Effector memory CD8-positive, alpha-beta T cell (primary cell): Measurements from ENCODE around the gene SH3BP4.
"Not testable (repeated sequence)": the region's sequence is repeated elsewhere in the genome, so short reads cannot be mapped to it uniquely, and the experiment has no call there.

Source experiments
- ATAC-seq: fragments of 150-1000 bp; cut with Tn5 transposase; replicated peaks from 2 replicates; pipeline ENCODE4 v1.10.0; 2021; ENCODE audit warnings: mild to moderate bottlenecking, moderate library complexity
- DNase-seq, 3 experiments: peaks; one replicate each; pipeline ENCODE4 v3.0.0; 2021
- H3K27ac Mint-ChIP-seq, 2 donors: one replicate each; pipeline ENCODE4 v1.8.0; 2022; ENCODE audit warnings: mild to moderate bottlenecking in 2 of 2, mixed read lengths in 2 of 2, moderate library complexity in 2 of 2
- H3K27me3 Mint-ChIP-seq, 2 donors: one replicate each; pipeline ENCODE4 v1.8.0; 2022; ENCODE audit warnings: mixed read lengths in 2 of 2
- H3K36me3 Mint-ChIP-seq: one replicate; pipeline ENCODE4 v1.8.0; 2022; ENCODE audit warnings: mild to moderate bottlenecking, moderate library complexity, mixed read lengths; ENCODE audit not compliant: insufficient read depth
- H3K4me1 Mint-ChIP-seq, 2 donors: one replicate each; pipeline ENCODE4 v1.8.0; 2022; ENCODE audit warnings: low read depth in 2 of 2, mixed read lengths in 2 of 2
- H3K4me3 Mint-ChIP-seq, 2 donors: one replicate each; pipeline ENCODE4 v1.8.0; 2022; ENCODE audit warnings: mild to moderate bottlenecking in 2 of 2, mixed read lengths in 2 of 2, moderate library complexity in 2 of 2
- H3K9me3 Mint-ChIP-seq, 2 donors: one replicate each; pipeline ENCODE4 v1.8.0; 2022; ENCODE audit warnings: mixed read lengths in 2 of 2

Gene SH3BP4

DNA sequence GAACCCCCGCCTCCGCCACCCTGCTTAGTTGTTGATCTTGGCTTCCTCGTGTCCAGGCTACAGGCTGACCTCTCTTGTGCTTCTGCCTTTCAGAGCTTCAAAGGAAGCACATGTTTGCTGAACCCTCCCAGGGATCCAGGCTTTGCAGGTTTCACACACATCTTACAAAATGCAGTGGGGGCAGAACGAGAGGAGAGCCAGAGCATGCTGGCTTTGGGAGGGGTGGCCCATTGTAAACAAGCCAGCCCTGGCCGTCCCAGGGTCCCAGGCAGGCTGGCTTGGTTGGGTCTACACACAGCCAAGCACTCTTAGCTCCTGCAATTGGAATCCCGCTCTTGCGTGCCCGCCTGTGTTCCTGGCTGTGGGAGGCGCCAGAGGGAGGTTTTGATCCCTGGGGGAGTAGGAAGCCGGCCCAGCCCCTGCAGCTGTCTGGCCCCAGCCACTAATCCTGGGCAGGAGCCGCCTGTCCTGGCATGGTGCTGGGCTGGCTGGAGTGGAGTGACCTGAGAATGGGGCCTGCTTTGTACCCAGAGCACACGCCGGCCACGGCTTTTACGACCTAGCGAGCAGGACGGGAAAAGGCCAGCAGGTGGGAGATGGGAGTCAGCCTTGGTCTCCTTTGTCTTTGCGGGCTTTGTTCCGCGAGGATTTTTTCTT lies 53.9 kb downstream of the SH3BP4 start:
- H3K36me3 Mint-ChIP-seq: peaks cover 2% of the 10 kb centered on the region
- H3K27ac Mint-ChIP-seq: no peak overlapping the region
- no peak overlapping the region for H3K4me3 Mint-ChIP-seq
- DNase-seq (no peak), ATAC-seq (no peak)
- H3K9me3 Mint-ChIP-seq: no peaks in the 10 kb centered on the region
- H3K4me1 Mint-ChIP-seq: no peaks in the 10 kb centered on the region
- peaks cover 16 to 53% of the 10 kb centered on the region in 2 donors for H3K27me3 Mint-ChIP-seq

DNA sequence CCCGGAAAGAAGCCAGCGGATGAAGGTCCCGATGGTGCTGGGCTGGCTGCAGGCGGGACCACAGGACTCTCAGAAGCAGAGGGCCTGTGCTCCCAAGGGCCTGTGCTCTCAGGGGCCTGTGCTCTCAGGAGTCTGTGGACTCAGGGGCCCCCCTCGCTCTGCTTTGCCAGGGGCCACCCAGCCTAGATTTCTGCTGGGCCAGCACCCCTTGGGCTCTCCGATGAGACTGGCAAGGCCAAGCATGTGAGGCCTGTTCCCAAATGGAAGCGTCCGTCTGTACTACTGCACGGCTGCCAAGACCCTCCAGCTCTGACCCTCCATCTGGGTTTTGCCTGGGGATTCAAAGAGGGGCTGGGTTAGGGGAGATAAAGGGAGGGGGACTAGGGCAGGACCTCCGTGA lies 54.6 kb downstream of the SH3BP4 start:
- no peak overlapping the region for H3K4me3 Mint-ChIP-seq
- H3K36me3 Mint-ChIP-seq: peaks cover 2% of the 10 kb centered on the region
- peaks cover 16 to 61% of the 10 kb centered on the region in 2 donors for H3K27me3 Mint-ChIP-seq
- H3K4me1 Mint-ChIP-seq: no peaks in the 10 kb centered on the region
- H3K9me3 Mint-ChIP-seq: no peaks in the 10 kb centered on the region
- DNase-seq: no peak
- no peak for ATAC-seq
- H3K27ac Mint-ChIP-seq: no peak overlapping the region

DNA sequence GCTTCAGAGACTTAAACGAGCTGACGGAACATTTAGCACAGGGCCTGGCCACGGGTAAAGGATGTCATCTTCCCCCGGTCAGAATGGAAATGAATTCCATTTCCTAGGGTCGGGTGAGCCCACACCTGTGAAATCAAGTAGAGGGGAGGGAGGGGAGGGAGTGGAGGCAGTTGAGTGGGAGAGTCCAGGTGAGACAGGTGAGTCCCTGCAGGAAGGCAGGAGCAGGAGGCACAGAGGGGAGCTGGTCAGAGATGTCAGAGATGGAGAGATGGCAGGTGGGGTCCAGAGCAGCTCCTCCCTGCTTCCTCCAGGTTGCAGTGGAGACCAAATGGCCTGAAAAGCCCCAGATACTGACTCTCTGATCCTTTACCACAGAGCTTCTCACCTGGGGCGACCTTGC lies 55.2 kb downstream of the SH3BP4 start:
- ATAC-seq (no peak), DNase-seq (no peak)
- Mint-ChIP-seq H3K4me1 (no peaks in the 10 kb centered on the region), H3K4me3 (no peak overlapping the region), H3K9me3 (no peaks in the 10 kb centered on the region), H3K27ac (no peak overlapping the region), H3K36me3 (peaks cover 2% of the 10 kb centered on the region), H3K27me3 (peaks cover 16 to 66% of the 10 kb centered on the region in 2 donors)

DNA sequence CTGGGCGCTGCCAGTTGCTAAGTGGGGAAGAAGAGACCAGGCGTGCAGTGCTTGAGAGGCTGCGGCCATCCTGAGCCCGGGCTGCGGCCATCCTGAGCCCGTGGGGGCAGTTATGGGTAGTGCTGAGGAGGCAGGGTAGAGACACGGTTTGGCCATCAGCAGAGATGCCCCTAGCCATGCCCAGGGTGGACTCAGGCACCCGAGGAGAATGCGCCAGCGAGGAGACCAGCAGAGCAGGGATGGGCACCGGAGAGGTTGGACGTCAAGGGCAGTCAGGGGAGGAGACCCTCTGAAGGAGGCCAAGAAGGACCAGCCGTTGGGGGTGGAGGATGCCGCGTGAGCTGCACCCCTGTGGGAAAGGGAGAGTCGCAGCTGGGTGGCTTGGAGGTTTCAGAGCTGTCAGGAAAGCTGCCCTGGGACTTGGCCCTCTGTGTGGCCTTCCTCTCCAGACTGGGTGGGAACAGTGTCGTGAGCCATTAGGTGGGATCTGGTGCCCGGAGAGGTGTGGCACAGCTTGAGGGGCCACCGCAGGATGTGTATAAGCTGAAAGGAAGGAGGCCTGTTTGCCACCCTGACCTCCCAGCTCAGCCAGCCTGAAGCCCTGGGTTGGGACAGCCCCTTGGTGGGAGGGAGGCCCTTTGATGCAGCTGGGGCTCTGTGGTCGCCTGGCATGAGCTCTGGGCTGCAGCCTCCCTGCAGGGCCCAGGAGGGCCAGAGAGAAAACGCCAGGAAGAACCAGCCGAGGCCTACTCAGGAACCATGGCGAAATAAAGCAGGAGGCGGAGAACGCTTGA lies 56.0 kb downstream of the SH3BP4 start:
- H3K27ac Mint-ChIP-seq: no peak overlapping the region
- peaks cover 16 to 73% of the 10 kb centered on the region in 2 donors for H3K27me3 Mint-ChIP-seq
- H3K4me3 Mint-ChIP-seq: no peak overlapping the region
- ATAC-seq: no peak
- peaks cover 2% of the 10 kb centered on the region for H3K36me3 Mint-ChIP-seq
- no peaks in the 10 kb centered on the region for H3K9me3 Mint-ChIP-seq
- H3K4me1 Mint-ChIP-seq: no peaks in the 10 kb centered on the region
- DNase-seq: no peak

DNA sequence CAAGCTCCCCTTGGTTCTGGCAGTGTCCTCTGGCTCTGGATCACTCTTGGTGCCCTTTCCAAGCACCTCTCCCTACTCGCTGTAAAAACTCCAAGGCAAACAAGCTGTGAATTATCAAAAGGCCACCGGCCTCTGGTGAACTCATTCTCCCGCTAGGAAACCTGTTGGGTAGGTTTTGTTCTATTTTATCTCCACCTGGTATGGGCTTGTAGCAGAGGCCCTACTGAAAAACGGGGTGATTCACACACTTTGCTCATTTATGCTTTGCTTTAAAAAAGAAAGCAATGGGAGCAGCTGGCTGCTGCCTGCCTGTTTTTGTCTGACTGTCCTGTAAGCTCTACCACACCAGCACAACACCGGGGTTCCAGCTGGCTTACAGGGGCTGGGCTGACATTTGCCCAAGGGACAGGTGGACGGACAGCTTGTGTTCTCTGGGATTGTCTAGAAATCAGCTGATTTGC lies 56.8 kb downstream of the SH3BP4 start:
- DNase-seq (no peak), ATAC-seq (no peak)
- no peaks in the 10 kb centered on the region for H3K9me3 Mint-ChIP-seq
- H3K36me3 Mint-ChIP-seq: peaks cover 2% of the 10 kb centered on the region
- H3K4me3 Mint-ChIP-seq: no peak overlapping the region
- H3K27ac Mint-ChIP-seq: no peak overlapping the region
- peaks cover 16 to 66% of the 10 kb centered on the region in 2 donors for H3K27me3 Mint-ChIP-seq
- H3K4me1 Mint-ChIP-seq: no peaks in the 10 kb centered on the region

DNA sequence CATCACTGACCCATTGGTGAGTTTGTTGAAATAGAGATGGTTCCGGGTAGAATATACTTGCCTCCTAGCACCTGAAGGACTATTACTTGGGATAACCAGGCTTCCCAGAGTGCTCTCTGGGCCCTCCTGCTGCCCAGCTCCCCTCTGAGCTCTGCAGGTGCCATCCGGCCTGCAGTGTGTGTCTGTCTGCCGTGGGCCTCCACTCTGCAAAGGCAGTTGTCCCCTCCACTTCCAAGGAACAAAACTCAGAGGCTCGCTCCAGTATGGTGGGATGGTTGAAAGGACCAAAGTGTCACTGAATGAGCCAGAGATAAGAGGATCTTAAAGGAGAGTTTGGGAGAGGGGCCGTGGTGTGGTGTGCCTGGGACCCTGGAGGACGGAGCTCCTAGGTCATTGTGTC lies 57.3 kb downstream of the SH3BP4 start:
- no peak for DNase-seq
- ATAC-seq: no peak
- H3K4me3 Mint-ChIP-seq: no peak overlapping the region
- H3K27ac Mint-ChIP-seq: no peak overlapping the region
- H3K36me3 Mint-ChIP-seq: peaks cover 2% of the 10 kb centered on the region
- H3K4me1 Mint-ChIP-seq: no peaks in the 10 kb centered on the region
- no peaks in the 10 kb centered on the region for H3K9me3 Mint-ChIP-seq
- H3K27me3 Mint-ChIP-seq: peaks cover 16 to 62% of the 10 kb centered on the region in 2 donors

DNA sequence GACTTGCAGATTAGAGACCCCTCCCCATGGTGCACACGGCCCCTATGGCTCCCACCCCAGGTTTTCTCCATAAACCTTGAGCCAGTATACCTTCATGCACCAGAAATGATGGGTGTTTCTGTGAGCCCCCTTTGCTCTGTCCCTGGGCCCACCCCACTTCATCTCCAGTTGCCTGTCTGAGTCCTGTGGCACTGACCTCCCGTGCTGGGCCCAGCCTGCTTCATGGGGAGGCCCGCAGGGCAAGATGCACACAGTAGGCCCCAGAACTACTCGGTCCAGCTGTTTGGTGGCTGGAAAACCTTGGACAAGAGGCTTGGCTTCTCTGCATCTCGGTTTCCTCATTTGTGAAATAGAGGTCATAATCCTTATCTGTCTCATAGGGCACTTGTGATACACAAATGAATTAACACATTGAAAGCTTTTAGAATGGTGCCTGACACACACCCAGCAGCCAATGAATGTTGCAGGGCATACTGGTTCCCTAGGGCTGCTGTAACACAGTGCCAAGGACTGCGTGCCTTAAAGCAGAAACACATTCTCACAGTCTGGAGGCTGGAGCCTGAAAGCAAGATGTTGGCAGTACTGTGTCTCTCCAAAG lies 58.4 kb downstream of the SH3BP4 start:
- peaks cover 17 to 62% of the 10 kb centered on the region in 2 donors for H3K27me3 Mint-ChIP-seq
- peaks cover 2% of the 10 kb centered on the region for H3K36me3 Mint-ChIP-seq
- peaks cover 0 to 2% of the 10 kb centered on the region in 2 donors for H3K9me3 Mint-ChIP-seq
- ATAC-seq: no peak
- no peak overlapping the region for H3K4me3 Mint-ChIP-seq
- H3K27ac Mint-ChIP-seq: no peak overlapping the region
- no peaks in the 10 kb centered on the region for H3K4me1 Mint-ChIP-seq
- no peak for DNase-seq

DNA sequence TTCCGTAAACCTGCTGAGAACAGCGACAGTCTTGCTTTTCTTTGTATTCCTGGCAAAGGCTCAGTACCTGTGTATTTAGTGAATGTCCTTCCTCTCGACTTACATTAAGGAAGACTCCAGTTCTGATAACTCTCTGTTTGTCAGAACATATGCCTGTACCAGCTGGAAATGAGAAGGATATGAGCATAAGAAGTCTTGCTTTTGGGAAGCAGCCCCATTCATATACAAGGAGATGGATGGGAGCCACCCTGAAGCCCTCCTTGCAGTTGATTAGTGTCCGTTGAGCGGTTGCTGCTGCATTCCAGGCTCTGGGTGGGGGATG lies 59.8 kb downstream of the SH3BP4 start:
- H3K9me3 Mint-ChIP-seq: peaks cover 2 to 7% of the 10 kb centered on the region in 2 donors
- ATAC-seq (no peak), DNase-seq (no peak)
- H3K4me1 Mint-ChIP-seq: no peaks in the 10 kb centered on the region
- no peaks in the 10 kb centered on the region for H3K36me3 Mint-ChIP-seq
- H3K4me3 Mint-ChIP-seq: no peak overlapping the region
- no peak overlapping the region for H3K27ac Mint-ChIP-seq
- H3K27me3 Mint-ChIP-seq: peaks cover 22 to 69% of the 10 kb centered on the region in 2 donors

DNA sequence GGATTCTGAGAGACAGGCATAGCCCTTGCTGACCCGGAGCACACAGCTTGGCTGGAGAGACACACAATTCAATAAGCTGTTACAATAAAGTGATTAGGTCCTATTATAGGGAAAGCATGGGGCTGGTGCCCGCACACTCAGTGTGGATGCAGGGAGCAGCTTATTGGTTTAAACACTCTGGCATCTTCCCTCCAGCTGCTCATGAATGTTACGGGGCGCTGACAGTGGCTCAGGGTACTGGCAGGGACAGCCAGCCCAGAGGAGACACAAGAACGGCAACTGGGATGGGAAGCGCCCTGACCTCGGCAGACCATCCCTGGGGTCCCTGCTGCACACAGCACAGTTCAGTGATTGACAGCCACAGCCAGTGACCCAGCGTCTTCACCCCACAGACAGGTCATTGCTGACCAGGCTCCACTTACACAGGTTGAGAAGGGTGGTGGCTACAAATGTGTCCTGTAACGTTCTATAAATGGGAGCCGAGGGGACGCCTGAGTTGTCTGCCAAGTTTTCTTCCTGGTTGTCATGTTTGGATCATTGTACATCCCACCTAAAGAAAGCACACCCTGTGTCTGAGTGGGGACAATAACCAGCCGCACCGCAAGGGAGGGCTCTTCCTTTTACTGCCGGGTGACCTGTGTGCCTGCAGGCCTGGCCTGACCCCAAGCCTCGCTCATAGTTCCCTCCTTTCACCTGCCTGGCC lies 60.3 kb downstream of the SH3BP4 start:
- Mint-ChIP-seq H3K27ac (no peak overlapping the region), H3K9me3 (peaks cover 2 to 7% of the 10 kb centered on the region in 2 donors), H3K36me3 (no peaks in the 10 kb centered on the region)

DNA sequence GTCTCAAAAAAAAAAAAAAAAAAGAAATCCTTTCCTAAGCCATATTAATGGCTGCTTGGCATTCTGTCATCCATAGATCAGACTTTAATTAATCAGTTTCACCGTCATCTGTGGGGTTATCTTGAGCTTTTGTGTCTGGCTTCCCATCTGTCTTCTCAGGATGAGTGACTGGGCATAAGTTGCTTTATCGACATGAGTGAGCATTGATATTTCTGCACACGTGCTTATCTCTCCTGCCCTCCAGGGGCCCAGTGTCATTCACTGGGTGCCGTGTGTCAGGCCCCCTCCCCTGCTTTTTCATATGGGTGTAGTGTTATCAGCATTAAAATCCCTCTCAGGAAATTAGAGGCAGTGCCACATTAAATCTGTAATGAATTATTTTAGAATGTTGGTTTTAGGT lies 65.6 kb downstream of the SH3BP4 start:
- no peaks in the 10 kb centered on the region for H3K36me3 Mint-ChIP-seq
- H3K27me3 Mint-ChIP-seq: peaks cover 24 to 46% of the 10 kb centered on the region in 2 donors
- no peak overlapping the region for H3K27ac Mint-ChIP-seq
- H3K4me3 Mint-ChIP-seq: no peak overlapping the region
- no peaks in the 10 kb centered on the region for H3K4me1 Mint-ChIP-seq
- DNase-seq: no peak
- H3K9me3 Mint-ChIP-seq: peaks cover 2 to 7% of the 10 kb centered on the region in 2 donors
- no peak for ATAC-seq

More for the DNA sequence above, 60.3 kb downstream of the SH3BP4 start:
- Mint-ChIP-seq H3K4me1 (no peaks in the 10 kb centered on the region), H3K27me3 (peaks cover 22 to 68% of the 10 kb centered on the region in 2 donors), H3K4me3 (no peak overlapping the region)
- DNase-seq (no peak), ATAC-seq (no peak)

DNA sequence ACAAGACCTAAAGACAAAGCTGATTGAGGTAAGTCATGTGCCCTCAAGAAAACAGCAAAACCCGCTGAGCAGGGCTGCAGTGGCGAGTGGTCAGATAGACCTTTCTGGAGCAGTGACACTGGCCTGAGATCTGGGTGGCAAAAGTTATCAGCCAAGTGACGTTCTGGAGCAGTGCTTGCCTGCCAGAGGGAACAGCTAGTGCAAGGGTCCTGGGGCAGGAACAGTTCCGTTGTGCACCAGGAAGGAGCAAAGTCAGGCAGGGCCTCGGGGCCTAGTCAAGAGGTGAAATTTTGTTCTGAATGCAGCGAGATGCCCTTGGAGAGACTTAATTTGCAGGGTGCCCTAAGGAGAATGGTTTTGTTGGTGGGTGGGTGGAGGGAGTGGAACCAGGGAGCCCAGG lies 67.0 kb downstream of the SH3BP4 start:
- Mint-ChIP-seq H3K4me1 (no peaks in the 10 kb centered on the region), H3K27me3 (peaks cover 24 to 41% of the 10 kb centered on the region in 2 donors), H3K9me3 (peaks cover 2 to 7% of the 10 kb centered on the region in 2 donors), H3K4me3 (no peak overlapping the region), H3K36me3 (no peaks in the 10 kb centered on the region), H3K27ac (no peak overlapping the region)
- DNase-seq (no peak), ATAC-seq (no peak)

DNA sequence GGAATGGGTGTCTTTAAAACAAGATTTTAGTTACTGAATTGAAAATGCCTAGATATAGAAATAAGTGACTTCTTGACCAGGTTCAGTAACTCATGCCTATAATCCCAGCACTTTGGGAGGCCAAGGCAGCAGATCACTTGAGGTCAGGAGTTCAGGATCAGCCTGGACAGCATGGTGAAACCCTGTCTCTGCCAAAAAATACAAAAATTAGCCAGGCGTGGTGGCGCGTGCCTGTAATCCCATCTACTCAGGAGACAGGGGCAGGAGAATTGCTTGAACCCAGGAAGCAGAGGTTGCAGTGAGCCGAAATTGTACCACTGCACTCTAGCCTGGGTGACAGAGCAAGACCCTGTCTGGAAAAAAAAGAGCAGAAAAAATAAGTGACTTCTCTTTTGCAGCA lies 68.3 kb downstream of the SH3BP4 start:
- not testable (repeated sequence) for H3K4me3 Mint-ChIP-seq, H3K27ac Mint-ChIP-seq, ATAC-seq, H3K36me3 Mint-ChIP-seq, DNase-seq, H3K9me3 Mint-ChIP-seq, H3K4me1 Mint-ChIP-seq
- peaks cover 24 to 39% of the 10 kb centered on the region in 2 donors for H3K27me3 Mint-ChIP-seq

DNA sequence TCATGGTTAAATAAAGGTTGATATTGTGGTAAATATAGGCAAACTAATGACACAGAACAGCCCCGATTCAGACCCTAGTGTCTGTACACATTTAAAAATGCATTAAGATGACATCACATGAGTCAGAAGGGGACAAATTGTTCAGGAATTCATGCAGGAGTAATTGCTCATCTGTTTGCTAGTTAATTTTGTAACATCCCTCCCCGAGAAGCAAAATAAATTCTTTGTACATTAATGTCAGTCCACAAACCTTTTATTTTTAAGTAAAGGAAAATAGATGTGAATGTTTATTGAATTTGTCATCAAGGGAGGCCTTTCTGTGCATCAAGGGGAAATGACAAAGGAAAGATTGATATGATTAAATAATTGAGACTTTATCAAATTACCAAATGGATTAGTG lies 69.9 kb downstream of the SH3BP4 start:
- no peak overlapping the region for H3K4me3 Mint-ChIP-seq
- H3K4me1 Mint-ChIP-seq: no peaks in the 10 kb centered on the region
- H3K27ac Mint-ChIP-seq: no peak overlapping the region
- peaks cover 27 to 28% of the 10 kb centered on the region in 2 donors for H3K27me3 Mint-ChIP-seq
- ATAC-seq (no peak), DNase-seq (no peak)
- no peaks in the 10 kb centered on the region for H3K9me3 Mint-ChIP-seq
- no peaks in the 10 kb centered on the region for H3K36me3 Mint-ChIP-seq
